SK-N-DZ (cell line): ENCODE data around the gene TMEM179. TPM values are rescaled to one million over a fixed set of nuclear protein-coding genes. Genes with fewer than 3 reads are reported as not detected.
"Not testable (repeated sequence)": the region's sequence is repeated elsewhere in the genome, so short reads cannot be mapped to it uniquely, and the experiment has no call there.

Source experiments
- DNase-seq: peaks from one replicate; pipeline ENCODE4 v3.0.0-alpha.2; 2015; ENCODE audit warnings: low spot score
- polyA plus RNA-seq, 2 experiments: library from polyadenylated mRNA; depleted of rRNA; stranded (reverse); fragments of >200 nt; gene quantifications; 2 replicates each; pipeline ENCODE4 v1.2.3, GENCODE V29; 2014

The TMEM179 gene
- polyA plus RNA-seq (2014; cell fraction: cytosol; rRNA removed), result 2.1 and 2.4 TPM in 2 replicates
- polyA plus RNA-seq (2014; cell fraction: nucleus; rRNA removed), result 2.6 and 4.6 TPM in 2 replicates

DNA sequence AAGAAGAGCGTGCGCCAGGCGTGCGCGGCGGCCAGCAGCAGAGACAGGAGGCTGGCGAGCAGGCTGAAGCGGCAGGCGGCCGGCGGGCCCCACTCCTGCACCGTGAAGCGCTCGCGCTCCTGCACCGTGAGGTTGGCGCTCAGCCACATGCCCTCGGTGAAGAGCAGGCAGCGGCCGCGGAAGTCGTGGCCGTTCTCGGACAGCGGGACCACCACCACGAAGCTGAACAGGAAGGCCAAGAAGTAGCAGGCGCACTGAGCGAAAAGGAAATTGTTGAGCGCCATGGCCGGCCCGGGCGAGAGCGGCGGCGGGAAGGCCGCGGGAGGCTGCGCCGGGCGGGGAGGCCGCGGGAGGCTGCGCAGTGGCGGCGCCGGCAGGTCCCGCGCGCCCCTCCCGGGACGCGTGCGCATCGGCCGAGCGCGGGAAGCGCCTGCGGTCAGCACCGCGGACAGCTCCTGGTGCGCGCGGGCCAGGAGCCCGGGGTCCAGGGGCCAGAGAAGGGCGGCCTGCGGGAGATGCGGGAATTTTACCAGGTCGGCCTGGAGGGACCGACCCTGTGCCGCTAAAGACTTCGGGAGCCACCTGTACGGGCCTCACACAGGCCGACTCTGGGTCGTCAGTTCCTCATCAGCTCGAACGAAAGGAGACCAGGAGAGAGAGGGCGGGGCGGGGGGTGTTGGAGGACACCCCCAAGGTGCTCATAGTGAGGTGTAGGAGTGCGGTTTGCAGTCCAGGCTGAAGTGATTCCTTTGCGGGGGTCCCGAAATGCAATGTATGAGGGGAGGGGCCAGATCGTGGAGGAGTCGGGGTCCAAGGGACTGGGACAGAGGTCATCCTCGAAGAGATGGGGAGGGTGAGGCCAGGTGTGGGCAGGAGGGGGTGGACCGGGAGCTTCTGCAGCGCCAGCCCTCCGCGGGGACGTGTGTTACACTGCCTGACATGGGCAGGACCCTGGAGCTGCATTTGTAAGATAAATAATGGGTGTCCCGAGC lies at the start of gene TMEM179:
TSS of gene TMEM179 (minus strand) at position 315 of the 992 bp plus-strand sequence. CDS start at position 284, 31 bp downstream.
- no peak for DNase-seq

DNA sequence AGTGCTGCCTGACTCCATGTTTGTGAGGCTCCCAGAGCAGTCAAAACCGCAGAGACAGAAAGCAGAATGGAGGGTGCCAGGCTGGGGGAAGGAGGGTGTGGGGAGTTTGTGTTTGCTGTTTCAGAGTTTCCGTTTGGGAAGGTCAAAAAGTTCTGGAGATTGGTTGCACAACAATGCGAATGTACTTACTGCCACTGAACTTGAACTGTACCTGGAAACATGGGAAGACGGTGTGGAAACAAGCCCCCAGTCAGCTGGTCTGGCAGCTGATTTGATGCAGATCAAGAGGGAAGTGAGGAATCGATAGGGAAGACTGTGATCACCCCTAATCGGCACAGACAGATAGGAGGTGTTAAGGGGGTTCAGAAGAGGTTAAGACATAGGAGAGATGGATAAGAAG lies 49.5 kb upstream of the TMEM179 start:
- no peak for DNase-seq

DNA sequence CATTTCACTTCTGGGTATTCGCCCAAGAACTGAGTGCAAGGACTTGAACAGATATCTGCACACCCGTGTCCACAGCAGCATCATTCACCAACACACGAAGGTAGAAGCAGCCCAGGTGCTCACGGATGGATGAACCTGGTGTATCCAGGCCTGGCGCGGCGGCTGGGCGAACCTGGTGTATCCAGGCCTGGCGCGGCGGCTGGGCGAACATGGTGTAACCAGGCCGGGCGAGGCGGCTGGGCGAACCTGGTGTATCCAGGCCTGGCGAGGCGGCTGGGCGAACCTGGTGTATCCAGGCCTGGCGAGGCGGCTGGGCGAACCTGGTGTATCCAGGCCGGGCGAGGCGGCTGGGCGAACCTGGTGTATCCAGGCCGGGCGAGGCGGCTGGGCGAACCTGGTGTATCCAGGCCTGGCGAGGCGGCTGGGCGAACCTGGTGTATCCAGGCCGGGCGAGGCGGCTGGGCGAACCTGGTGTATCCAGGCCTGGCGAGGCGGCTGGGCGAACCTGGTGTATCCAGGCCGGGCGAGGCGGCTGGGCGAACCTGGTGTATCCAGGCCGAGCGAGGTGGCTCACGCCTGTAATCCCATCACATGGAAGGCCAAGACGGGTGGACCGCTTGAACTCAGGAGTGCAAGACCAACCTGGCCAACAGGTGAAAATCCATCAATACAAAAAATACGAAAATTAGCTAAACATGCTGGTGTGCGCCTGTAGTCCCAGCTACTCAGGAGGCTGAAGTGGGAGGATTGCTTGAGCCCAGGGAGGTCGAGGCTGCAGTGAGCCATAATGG lies 48.8 kb upstream of the TMEM179 start:
- DNase-seq, result not testable (repeated sequence)

DNA sequence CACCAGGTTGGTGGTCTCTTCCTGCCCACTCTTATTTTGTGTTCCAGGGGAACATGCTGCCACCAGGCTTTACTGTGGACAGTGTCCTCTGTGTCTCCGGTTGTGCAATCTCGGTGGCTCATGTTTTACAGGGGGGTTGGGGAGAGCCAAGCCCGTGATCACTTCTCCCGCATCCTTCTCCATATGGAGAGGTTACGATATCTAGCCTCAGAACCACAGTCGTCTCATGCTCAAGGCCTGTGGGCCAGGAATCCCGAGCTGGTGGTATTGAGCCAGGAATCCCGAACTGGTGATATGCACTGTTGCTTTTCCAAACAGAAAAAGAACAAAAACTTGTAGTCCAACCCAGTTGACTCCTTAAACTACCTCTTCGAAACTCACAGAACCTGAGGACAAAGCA lies 47.8 kb upstream of the TMEM179 start:
- DNase-seq, result no peak

DNA sequence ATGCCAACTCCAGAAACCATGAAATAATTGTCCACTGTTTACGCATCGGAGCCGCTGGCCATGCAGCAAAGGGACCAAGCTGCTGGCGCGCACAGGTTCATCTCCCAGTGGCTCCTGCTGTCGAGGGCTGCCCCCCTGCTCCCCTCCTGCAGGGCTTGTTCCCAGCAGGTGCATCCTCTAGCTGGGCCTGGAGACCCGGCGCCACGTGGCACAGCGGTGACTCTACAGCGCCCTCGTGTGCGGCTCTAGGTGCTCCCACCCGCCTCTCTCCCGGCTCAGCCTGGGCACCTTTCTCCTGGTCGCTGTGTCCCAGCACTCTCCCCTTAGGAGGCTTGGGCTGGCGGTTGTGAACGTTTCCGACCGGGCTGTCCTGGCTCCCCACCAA lies 47.3 kb upstream of the TMEM179 start:
- DNase-seq, result no peak

DNA sequence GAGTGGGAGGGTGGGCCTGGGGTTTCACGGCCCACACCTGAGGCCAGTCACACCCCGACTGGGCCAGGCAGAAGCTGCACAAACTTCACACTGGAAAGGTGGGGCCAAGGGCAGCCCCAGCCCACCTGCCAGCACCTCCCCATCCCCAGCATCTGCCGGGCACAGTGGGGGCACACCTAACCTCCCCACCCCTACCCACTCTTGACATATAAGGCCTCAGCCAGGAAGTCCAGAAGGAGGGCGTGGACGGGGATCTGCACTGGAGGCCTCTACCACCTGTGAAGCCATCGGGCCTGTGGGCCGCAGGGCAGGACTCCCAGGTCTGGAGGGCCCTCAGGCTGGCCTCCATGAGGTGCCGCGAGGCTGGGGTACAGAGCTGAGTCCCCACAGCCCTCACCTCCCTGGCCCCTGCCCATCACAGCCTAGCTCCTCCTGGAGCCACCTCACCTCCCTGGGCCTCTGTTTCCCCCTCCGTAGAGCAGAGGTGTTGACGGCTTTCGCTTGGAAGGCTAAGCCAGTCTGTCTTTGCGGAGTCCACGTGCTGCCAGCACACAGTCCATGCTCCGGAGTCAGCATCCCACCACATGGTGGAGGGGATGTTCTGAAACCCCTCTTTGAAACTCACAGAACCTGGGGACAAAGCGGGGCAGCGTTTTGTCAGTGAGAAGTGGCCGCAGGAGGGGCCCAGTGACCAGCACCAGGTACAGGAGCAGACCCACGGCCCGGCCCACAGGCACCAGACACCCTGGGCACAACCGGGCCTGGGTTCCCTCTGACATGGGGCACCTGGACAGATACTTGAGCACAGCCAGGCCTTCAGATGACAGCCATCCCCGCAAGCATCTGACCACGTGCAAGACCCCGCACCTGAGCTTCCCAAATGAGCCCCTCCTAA lies 46.7 kb upstream of the TMEM179 start:
- no peak for DNase-seq

DNA sequence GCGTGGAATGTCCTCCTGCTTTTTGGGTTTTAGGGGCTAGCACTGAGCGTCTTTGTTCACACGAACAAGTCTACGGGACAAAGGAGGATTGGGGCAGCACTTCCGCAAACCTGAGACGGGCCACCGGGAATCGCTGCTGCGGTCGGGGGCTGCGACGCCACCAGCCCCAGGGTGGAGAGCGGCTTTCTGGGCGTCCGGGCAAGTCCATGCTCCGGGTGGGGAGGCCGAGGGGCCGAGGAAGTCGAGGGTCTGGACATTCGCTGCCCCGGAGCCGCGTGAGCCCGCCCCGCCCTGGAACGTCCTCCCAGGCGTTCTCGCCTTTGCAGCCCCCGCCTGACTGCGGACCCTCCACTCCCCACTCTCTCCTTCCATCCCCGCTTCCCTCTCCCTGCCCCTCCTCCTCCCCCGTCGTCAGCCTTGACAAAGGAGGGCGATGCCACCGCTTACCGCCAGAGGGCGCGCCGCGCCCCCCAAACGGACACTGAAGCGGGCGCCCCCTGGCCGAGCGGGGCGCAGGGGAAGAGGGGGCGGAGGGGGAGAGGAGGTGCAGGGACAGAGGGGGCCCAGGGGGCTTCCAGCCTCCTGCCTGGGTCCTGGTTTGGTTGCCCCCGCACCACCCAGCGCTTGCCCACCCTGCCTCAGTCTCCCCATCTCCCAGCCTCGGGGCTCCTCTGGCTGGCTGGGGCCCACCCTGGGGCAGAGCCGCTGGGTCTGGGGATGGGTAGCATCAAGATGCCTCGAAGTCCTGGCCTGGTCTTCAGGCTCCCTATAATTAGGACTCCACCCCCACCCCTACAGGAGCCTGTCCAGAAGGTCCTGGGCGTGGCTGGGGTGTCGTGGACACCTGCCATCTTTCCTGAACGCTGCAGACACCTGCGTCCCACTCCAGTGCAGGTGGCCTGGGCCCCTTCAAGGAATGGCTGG lies 45.7 kb upstream of the TMEM179 start:
- DNase-seq, result peak; percentile 37

DNA sequence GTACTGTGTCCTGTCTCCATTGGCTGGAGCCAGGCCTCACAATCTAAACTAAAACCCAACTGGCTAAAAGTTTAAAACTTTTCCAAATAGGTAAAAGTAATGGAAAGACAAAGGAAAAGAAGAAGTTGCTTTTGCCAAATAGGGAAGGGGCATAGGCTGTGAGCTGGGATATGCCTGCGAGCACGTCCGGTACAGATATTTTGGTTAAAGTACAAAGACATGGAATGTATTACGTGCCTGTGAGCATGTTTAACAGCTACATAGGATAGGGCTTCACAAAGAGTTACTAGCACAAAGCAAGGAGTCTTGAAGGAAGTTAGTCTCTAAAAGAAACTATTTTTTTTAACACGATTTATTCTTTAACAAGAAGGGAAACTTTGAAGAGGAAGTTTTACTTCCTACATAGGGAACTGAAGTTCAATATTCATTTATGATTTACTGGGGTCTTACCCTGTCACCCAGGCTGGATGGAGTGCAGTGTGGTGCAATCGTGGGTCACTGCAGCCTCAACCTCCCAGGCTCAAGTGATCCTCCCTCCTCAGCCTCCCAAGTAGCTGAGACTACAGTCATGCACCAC lies 43.0 kb upstream of the TMEM179 start:
- DNase-seq, result no peak

DNA sequence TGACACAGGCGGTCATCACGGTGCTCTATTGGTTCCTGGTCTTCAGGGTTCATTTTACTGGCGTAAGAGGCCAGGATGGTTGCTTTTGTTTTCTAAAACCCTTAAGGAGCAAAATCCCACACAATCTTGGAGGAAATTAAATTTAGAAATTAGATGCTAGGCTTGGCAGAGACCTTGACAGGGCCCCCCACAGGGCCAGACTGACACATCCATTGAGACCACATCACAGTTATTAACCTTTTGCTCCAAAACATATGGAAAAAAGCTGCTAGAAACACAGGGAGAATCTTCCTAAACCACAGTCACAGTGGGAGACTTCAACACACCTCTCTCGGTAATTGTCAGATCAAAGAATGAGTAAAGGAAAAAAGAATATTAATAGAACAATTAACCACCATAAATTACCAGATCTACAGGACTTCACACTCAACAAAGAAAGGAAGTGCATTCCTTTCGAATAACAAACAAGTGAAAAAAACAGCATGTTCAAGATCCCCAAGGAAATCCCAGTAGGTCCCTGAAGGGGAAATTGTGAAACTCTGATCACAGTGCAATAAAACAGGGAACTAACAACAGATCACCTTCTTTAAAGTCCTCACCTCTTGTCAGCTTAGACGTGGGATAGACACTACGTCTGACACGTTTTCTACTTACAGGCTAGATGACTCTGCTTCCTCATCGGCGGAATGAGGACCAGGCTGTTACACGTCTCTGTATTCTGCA lies 40.2 kb upstream of the TMEM179 start:
- no peak for DNase-seq

DNA sequence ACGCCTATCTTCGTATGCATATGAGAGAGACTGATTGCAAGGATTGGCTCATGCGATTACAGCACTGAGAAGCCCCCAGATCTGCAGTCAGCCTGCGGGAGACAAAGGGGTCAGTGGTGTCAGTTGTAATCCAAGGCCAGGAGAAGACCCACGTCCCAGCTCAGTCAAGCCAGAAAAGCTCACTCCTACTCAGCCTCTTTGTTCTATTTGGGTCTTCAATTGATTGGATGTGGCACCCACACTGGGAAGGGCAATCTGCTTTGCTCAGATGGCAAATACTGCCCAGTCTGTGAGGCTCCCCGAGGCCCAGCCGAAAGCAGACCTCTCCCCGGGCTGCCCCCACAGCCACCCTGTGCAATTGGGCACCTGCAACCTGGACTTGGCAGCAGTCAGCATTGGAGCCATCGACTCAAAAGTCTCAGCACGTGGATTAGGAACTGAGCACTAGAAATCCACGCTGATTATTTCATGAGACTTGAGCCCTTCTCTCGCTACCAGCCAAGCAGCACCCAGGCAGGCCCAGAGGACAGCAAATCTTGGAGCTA lies 39.6 kb upstream of the TMEM179 start:
- DNase-seq, result no peak

DNA sequence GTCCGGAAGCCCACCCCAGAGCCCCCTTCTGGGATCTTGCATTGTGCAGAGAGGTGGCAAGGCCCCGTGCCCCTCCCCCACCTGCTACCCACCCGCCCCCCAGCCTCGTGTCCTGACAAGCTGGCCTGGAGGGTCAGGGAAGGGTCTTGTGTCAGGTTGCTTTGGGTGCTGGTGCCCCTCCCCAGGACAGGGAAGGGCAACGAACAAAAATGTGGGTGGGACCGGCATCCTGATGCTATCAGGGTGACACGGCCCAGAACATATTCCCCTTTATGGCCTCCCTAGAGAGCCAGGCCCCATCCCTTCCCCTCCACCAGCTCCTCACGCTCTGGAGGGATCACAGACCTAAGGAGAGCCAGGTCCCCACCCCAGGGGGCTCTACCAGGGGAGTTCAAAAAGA lies 38.7 kb upstream of the TMEM179 start:
- no peak for DNase-seq

DNA sequence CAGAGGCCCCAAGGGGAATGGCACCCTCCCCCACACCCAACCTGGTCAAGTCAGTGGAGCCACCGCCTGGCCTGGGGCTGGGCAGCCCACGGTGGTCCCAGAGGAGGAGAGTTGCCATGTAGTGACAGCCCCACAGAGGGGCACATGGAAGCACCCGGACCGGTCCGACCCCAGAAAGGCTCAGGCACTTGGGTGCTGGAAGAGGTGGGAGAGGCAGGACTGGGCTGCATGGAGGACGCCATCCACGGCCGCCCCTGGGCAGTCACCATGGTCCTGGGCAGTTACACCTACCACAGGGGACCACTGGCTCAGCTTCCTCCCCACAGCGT lies 37.9 kb upstream of the TMEM179 start:
- DNase-seq, result no peak

DNA sequence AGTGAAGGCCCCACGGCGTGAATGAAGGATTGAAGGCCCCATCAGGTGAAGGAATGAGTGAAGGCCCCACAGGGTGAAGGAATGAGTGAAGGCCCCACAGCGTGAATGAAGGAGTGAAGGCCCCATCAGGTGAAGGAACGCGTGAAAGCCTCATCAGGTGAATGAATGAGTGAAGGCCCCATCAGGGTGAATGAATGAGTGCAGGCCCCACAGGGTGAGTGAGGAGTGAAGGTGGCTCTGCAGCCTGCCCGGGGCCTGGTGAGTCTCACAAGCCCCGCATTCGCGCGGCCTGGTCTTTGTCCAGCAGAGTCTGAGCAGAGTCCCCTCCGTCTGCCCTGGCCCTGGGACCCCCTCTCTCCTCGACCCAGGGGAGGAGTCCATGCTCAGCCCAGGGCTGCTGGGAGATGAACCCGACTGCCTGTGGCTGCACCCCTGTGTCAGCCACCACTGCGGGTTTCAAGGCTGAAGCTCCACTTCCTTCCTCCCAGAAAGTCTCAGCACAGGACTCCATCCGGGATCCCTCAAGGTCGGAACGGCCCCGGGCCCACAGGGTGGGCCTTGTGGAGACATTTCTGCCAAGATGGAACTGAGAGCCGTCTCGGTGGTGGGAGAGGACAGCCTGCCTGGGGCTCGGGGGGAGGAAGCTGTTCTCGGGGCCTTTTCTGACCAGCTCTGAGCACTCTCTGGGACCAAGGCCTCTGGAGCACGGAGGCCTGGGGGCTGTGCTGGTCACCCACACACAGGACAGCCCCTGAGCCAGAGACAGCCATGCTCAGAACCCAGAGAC lies 37.4 kb upstream of the TMEM179 start:
- no peak for DNase-seq

DNA sequence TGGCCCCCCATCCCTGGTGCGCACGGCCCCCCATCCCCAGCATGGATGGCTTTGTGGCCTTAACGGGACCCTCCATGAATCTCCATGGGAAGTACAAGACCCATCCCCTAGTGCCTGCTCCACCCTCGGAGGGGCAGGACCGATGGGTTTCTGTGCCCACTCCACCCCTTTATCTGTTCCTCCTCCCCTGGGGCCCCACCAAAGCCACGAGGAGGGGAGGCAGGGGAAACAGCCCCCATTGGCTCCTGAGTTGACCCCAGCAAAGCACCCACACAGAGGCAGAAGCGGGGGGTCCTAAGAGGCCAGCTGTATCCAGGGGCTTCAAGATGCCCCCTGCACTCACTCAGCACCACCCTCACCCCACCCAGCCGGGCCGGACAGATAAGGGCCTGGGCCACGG lies 36.1 kb upstream of the TMEM179 start:
- DNase-seq, result no peak

DNA sequence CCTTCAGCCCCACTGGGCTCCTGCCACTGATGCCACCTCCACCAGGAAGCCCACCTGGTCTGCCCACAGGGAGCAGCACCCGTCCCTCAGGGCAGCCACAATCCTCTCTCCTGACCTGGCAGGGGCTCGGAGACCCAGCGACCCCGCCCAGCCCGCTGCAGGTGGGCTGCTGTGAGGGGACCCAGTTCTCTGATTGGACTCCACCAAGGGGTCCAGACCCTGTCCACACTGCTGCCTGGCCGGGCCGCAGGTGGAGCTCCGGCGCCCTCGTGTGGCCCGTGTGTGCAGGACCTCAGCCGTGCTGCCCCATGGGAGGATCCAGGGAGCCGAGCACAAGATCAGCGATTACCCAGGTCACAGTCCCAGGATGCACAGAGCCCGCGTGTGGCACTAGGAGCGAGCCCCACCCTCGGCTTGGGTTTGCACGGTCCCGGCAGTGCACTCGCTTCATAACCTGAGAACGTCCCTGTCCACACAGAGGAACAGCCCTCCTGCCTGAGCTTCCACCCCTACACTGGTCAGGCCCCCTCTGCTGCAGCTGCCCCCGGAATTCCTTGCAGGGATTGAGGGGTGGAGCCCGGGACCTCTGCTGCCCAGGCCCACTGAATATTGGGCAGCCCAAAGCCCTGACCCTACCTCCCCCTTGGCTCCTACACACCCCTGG lies 35.4 kb upstream of the TMEM179 start:
- DNase-seq, result peak; percentile 51

DNA sequence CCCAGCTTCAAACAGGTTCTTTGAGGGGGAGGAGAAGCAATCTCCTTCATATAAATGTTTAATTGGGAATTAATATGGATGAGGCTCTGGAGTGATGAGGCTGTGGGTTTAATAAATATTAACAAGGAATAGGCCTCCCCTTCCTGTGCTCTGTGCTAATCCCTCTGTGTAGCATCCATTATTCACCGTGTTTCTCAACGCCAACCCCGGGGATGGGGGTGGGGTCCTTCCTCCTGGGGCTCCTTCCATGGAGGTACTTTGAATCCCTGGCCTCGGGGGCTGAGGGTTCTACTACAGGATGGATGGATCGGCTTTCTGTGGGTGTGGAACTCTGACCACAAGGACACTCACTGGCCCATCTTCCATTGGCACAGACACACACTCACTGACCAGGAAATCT lies 34.9 kb upstream of the TMEM179 start:
- DNase-seq, result no peak

DNA sequence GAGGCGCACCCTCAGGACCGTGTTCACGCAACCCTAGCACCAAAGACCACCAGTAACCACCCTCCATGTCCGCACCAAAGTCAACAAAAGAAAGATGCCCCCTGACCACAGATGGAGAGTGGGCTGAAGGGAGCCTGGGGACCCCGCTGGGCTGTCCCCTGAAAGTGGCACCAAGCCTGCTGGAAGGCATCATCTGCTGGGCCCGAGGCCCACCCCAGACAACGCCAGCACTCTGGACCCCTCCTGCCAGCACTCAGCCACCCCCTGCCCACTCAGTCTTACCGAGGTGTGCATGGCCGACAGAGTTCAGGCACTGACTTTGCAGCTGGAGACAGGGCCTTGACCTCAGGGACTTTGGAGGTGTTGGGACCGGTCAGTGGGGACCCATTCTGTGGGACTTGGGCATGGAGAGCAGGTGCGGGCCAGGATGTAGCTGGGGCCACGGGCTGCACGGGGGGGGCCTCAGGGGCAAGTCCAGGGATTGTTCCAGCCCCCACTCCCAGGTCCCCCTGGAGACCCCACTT lies 34.4 kb upstream of the TMEM179 start:
- DNase-seq, result no peak
